ENCODE data around the gene MOB2. TPM values are rescaled to one million over a fixed set of nuclear protein-coding genes. Genes with fewer than 3 reads are reported as not detected.

Gene MOB2
- total and polyA plus RNA-seq, 2 of the 13 experiments (the other 11 are each of a cell fraction or from before 2014, with no cell fraction given) = 21.8 to 27.7 TPM

GRCh38 chr11:1466784-1467183, 19.8 kb downstream of the MOB2 start:
- no TSS peak for BruUV-seq (replicated peaks)
- H3K4me3 ChIP-seq (replicated peaks in 1 of 3; ENCODE audit: insufficient read depth in 1 of 3, low read depth in 2 of 3, low read length in 3 of 3) = no peak overlapping the region
- FAIRE-seq = no peak
- intact Hi-C loops (cut with micrococcal nuclease; ENCODE audit: unreplicated experiment) (no loop called here), in situ Hi-C loops (cut with HindIII; ENCODE audit: extremely low pct_ligation_motif_present, low pct_unique_long_range_greater_than_20kb) (no loop called here)
- no peaks in the 10 kb centered on the region for H3K27me3 ChIP-seq (ENCODE audit: control insufficient read depth in 1 of 2, insufficient read depth in 2 of 2, low read length in 2 of 2)
- H3K27ac ChIP-seq (ENCODE audit: extremely low read length, insufficient read depth, low read length) = no peak overlapping the region
- no peak for DNase-seq (ENCODE audit: low spot score)
- ChIA-PET POLR2A (no interaction called here), CTCF (ENCODE audit: low intra/inter-chr PET ratio, low total read pairs) (no interaction called here)
- peaks cover 0 to 2% of the 10 kb centered on the region in 2 experiments; a peak in 1 of 5 replicates for H3K36me3 ChIP-seq (replicated peaks in 1 of 2; ENCODE audit: control insufficient read depth in 1 of 2, insufficient read depth in 2 of 2, low read length in 2 of 2)
- H3K4me2 ChIP-seq (ENCODE audit: low read depth, low read length) = no peak overlapping the region
- no peak overlapping the region for H3K9ac ChIP-seq (ENCODE audit: insufficient read depth, low read depth, low read length)
- H4K20me1 ChIP-seq (ENCODE audit: insufficient read depth, low read length) = no peaks in the 10 kb centered on the region
- no peak for TF ChIP-seq IKZF4 (CRISPR knock-in tag; IDR thresholded peaks at IDR 0.05; ENCODE audit: borderline replicate concordance, low read depth, not compliant biosample characterization)
- no peak for TF ChIP-seq HOXA5 (CRISPR knock-in tag; IDR thresholded peaks at IDR 0.05)
- no peak for TF ChIP-seq BRD4 (CRISPR knock-in tag; IDR thresholded peaks at IDR 0.05)
- TF ChIP-seq, protein P1, sequence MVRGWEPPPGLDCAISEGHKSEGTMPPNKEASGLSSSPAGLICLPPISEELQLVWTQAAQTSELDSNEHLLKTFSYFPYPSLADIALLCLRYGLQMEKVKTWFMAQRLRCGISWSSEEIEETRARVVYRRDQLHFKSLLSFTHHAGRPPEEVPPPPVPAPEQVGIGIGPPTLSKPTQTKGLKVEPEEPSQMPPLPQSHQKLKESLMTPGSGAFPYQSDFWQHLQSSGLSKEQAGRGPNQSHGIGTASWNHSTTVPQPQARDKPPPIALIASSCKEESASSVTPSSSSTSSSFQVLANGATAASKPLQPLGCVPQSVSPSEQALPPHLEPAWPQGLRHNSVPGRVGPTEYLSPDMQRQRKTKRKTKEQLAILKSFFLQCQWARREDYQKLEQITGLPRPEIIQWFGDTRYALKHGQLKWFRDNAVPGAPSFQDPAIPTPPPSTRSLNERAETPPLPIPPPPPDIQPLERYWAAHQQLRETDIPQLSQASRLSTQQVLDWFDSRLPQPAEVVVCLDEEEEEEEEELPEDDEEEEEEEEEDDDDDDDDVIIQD (CRISPR knock-in tag; IDR thresholded peaks at IDR 0.05; ENCODE audit: low read depth) = no peak
- TF ChIP-seq ZFP41 (CRISPR knock-in tag; IDR thresholded peaks at IDR 0.05; ENCODE audit: borderline replicate concordance) = no peak
- TF ChIP-seq YY1 (IDR thresholded peaks at IDR 0.05; ENCODE audit: insufficient read depth, insufficient replicate concordance, low read depth, low read length) = no peak
- no peak for TF ChIP-seq MXI1 (IDR thresholded peaks at IDR 0.05; ENCODE audit: borderline replicate concordance, low read depth, low read length)
- TF ChIP-seq, protein P2, sequence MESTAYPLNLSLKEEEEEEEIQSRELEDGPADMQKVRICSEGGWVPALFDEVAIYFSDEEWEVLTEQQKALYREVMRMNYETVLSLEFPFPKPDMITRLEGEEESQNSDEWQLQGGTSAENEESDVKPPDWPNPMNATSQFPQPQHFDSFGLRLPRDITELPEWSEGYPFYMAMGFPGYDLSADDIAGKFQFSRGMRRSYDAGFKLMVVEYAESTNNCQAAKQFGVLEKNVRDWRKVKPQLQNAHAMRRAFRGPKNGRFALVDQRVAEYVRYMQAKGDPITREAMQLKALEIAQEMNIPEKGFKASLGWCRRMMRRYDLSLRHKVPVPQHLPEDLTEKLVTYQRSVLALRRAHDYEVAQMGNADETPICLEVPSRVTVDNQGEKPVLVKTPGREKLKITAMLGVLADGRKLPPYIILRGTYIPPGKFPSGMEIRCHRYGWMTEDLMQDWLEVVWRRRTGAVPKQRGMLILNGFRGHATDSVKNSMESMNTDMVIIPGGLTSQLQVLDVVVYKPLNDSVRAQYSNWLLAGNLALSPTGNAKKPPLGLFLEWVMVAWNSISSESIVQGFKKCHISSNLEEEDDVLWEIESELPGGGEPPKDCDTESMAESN (CRISPR knock-in tag; conservative IDR thresholded peaks at IDR 0.05) = no peak
- ATAC-seq = no peak
- peaks cover 7% of the 10 kb centered on the region; the same call in 1 of the 2 replicates for H3K9me3 ChIP-seq (ENCODE audit: low read length)
- no peak overlapping the region for H2AFZ ChIP-seq (ENCODE audit: low read length)
- H3K4me1 ChIP-seq (ENCODE audit: insufficient read depth, low read length) = no peaks in the 10 kb centered on the region
- no peaks in the 10 kb centered on the region for H3K79me2 ChIP-seq (ENCODE audit: insufficient read depth, low read length)
- WGBS (ENCODE audit: low lambda C conversion rate) = 62% methylated on average over 15 of the region's 16 CpGs
